ENCODE measurements around the gene LAMB1.

- TF ChIP-seq CTCF (IDR thresholded peaks at IDR 0.05) (no peak), POLR2AphosphoS5 (IDR thresholded peaks at IDR 0.05) (no peak), EP300 (IDR thresholded peaks at IDR 0.05) (no peak)
Measured at GRCh38 chr7:108045154-108045553, 42.2 kb upstream of the LAMB1 start.

Data from suprapubic skin (tissue), 4 donors.